GM19238 (cell line): ENCODE measurements around the gene SRD5A1.

ENCODE experiments used
- DNase-seq: peaks from one replicate; pipeline ENCODE4 v3.0.0; 2011; ENCODE audit warnings: low spot score; ENCODE audit not compliant: insufficient read length

SRD5A1 gene

DNA sequence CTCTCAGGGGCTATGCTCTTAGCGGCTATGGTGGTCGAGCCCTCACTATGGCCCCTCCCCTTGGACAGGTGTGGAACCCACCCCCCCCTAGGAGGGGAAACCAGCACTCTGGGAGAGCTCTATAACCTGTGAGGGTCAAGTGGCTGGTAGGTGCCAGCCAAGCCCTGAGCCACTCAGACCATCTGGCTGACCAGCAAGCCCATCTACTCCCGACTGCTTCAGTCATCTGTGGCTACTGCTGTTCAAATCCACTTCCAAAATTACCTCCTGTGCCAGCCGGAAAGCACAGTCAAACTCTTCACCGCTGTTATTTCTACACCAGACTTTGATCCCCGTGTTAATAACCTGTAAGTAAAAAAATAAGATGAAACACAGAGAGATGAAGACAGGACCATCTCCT is 28.9 kb upstream of the SRD5A1 start:
- DNase-seq: no peak

DNA sequence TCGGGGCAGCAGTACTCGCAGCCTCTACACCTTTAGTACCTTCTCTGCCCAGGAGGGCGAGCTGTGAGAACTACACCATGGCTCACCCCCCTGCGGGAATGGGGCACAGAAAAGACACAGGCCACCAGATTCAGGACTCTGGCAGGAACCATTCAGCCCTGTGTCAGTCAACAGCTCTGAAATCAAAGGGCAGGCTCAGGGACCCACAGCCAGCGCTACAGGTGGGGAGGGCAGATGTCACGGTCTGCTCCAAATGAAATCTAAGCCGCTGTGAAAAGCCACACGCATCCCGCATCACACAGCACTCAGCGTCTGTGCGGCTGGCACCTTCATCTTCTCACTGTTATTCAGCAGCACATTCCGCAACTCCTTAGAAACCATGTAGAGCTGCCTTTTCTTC is 28.3 kb upstream of the SRD5A1 start:
- DNase-seq: no peak

DNA sequence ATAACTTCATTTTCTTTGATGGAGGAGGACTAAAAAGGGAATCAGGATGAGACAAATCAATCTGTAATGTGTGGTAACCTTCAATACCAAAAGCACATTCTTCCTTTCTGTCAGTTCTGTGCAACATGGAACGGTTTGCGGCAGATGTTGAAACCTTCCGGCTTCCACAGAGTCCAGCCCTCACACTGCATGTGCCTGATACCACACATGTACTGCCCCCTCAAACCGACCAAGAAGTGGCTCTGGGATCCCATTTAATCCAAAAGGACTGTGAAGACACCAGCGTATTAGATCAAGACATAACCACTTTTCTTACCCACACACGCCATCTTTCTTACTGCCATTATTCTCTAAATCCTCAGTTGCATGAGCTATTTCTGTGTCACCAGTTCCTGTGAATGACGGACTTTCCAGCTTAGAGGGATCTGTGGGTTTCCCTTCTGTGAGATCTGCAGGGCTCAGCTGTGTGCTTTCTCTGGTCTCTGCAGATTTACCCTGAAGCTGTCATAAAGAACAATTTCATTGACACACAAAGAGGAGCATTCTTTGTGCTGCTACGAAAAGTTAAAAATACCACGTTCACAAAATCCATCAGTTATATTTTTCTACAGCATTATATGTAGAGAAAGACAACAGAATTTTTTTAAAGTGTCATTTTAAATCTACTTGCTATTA is 26.2 kb upstream of the SRD5A1 start:
- DNase-seq: no peak

DNA sequence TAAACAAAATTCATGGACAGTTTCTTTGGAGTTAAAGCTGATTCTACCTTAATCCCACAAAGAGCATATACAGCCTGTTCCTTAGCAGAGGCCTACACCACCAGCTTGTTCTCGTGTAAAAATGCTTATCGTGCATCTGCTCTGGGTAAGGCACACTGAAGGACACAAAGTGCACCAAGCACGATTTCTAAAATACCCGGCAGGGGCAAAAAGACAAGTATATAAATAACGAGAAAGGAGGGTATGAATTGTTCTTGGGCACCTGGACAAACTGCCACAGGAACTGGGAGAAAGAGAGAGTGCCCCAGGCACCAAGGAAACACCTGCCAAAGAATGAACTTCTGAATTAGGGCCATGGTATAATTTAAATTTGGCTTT is 25.7 kb upstream of the SRD5A1 start:
- no peak for DNase-seq

DNA sequence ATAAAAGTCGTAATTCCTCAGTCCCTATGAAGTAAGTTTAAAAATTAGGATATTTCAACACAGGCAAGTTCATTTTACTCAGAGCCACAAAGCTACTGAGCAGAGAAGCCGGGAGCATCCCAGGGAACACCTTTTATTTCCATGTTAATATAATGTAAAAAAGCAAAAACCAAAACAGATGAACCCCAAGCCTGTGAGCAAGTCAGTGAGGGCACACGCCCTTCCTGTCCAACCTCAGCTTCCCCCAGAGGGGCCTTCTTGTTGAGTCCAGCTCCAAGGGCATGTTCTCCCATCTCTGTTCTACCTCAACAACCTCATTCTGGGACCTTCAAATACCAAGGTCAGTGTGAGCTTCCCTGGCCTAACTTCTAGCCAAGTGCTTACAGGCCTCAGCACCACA is 25.2 kb upstream of the SRD5A1 start:
- no peak for DNase-seq

DNA sequence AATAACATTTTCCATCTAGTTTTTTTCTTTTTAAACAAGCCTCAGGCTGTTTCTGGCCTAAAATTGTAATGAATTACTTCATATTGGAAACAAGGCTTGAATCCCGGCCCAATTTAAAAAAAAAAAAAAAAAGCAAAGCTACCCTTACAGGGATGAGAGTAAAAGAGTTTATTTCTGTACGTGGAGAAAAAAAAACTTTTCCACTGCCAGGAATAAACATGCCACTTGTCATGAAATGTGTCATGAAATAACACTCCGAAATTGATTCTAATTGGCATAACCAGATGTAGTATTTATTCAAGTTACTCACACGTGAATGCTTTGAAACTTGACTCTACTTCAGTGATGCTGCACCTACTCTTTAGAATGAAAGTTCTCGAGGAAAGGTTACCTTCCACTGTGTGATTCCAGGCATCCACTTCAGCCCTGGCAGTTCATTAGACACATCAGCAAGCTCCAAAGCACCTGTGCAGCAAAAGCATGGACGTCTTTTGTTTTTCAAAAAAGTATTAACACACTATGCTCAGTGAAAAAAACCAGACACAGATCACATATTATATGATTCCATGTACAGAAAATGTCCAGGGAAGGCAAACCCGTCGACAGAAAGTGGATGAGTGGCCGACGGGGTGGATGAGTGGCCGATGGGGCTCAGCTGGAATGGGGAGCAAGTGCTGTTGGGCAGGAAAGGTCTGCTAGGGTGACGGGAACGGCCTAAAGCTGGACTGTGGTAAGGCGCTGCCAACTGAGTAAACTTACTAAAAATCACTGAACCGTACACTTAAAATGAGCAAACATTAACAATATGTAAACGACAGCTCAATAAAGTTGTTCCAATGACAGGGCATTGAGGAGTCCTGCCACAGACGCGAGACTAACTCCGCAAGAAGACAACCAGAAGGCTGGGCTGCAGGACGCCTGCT is 21.6 kb upstream of the SRD5A1 start:
- no peak for DNase-seq

DNA sequence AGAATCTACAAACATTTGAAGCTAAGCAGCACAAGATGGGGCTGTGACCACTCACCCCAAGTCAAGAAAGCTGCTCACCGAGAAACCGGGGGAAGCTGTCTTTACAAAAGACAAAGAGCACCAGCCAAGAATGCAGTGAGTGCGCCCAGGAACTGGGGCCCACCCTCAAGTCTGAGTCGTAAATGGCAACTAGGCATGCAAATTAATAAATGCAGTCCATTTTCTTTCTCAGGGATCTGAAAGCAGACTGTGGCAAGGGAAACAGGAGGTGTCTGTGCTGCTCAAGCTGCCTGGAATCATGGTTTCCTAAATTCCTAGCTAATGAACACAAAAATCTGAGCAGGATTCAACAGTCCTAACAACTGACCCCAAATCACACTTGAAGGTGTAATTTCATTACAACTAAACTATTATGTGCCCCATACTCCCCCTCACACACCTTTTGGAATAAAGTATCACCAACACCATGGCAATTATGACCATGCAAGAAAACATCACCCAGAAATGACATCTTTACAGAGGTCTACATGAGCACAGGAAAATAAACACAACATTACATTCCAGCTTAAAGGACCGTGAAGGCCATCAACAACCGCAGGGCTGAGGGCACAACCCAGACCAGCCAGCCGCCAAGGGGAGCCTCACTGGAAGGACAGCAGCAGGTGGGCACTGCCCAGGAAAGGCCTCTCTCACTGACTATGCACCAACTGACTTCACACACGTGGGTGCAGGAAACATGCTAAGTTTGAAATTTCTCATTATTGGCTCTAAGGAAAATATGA is 18.0 kb upstream of the SRD5A1 start:
- DNase-seq: no peak

DNA sequence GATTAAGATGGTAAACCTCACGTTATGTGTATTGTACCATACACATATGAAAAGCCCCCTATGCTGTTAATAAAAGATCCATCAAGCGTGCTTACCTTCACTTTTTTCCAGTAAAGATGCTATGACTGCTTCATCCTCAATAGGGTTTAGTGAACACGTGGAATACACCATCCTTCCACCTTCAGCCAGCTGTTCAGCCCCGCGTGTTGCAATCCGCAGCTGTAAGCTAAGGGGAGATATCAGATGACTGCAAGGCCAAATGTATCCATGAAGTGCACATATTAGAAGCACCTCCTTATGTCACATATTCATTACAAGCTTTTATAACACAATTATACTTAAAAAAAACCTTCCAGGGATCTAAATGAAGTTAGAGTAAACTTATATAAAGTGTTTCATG is 16.6 kb upstream of the SRD5A1 start:
- no peak for DNase-seq

DNA sequence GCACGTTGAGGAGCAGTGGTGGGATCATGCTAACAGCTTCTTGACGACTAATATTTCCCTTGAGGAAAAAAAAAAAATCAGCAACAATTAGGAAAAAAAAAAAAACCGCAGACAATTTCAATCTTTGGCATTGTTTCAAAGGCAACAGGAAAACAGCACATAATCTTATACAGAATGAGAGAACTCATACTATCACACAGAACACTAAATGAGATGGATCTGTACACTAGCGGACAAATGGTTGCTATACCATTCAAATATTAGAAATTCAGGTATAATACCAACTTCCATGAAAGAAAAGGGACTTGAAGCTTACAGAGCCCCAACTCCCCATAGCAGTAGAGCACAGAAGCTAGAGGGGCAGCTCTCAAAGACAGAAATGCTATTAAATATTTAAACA is 10.0 kb upstream of the SRD5A1 start:
- no peak for DNase-seq

DNA sequence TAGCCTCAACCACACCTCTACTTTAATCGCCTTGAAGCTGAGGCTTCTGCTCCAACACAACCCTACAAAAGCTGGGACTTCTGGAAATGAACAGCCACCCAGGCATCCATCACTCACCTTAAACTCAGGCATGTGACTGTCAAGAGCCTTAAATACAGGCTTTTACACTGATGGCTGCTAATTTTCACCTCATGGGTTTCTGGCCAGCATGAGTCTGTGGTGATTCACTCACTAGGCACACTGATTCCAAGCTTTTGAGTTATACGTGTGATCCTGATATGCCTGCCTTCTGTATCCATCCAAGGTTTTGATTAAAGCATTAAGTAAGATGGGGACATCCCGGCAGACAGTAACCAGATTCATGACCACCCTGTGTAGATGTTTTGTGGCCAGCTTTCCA is 9.3 kb upstream of the SRD5A1 start:
- no peak for DNase-seq

DNA sequence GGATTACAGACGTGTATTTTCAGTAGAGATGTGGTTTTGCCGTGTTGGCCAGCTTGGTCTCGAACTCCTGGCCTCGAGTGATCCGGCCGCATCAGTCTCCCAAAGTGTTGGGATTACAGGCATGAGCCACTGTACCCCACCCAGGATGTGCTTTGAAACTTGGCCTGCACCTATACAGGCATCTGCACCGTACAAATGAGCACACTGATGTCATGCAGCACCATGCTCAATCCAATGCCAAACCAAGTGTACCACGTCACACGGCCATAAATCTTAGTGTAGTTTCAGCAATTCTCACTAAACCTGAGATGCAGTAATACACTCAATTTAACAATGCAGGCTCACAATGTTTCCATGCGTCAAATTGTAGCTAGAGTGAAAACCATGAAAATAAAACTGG is 6.7 kb upstream of the SRD5A1 start:
- no peak for DNase-seq

DNA sequence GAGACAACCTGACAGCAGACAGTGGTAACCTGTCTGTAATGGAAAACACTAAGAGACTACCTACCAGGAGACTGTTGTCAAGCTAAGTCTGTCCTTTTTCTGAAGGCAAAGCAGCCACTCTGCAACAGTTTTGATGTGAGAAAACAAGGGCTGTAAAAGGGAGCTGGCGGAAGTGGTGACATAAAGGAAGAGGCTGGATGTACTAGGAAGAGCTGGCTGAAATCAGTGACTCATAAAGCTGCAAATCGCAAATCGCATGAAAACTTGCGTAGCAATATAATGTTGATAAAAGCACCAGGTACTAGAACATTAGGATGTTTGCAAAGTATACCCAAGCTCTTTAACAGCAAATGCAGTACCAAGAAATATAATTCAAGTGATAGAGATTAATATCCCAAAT is 1.8 kb upstream of the SRD5A1 start:
- DNase-seq: no peak

DNA sequence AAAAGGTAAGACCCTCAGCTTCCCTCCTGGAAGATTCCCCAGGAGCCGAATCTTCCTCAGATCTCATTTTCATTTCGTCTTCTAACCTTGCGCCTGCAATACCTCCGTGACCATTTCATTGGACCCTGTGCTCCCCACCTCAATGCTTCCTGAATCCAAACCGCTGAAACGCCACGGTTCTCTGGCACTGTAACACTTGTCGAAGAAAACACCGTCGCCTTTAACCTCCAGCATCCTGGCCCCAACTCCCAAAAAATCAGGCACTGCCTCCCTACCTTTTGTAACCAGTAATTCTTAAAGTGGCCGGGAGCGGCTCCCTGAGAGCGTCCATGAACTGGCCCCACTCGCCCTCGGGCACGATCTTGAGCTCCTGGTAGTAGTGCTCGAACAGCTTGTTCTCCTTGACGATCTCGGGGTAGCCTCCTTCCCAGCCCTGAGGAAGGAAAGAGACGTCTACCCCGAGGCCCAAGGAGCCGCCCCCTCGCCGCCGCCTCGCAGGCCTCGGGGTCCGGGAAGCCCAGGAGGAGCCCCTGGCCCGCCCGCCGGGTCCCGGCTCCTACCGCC is 834 bp upstream of the SRD5A1 start:
- no peak for DNase-seq

DNA sequence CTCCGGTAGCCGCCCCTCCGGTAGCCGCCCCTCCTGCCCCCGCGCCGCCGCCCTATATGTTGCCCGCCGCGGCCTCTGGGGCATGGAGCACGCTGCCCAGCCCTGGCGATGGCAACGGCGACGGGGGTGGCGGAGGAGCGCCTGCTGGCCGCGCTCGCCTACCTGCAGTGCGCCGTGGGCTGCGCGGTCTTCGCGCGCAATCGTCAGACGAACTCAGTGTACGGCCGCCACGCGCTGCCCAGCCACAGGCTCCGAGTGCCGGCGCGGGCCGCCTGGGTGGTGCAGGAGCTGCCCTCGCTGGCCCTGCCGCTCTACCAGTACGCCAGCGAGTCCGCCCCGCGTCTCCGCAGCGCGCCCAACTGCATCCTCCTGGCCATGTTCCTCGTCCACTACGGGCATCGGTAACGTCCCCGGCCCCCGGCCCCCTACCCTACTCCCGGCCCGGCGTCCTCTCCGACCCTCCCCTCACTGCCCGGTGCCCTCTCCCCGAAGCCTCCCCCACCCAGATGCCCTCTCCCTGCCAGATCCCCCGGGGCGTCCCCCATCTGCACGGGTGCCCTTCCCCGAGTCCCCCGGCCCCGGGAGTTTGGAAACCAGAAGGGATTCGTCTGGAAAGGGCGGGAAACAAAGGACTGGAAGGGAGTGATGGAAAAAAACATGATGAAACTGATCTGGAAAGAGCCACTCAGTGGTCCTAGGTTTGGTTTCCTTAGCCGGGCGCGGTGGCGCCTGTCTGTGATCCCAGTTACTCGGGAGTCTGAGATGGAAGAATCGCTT is 417 bp downstream of the SRD5A1 start:
- DNase-seq: no peak

DNA sequence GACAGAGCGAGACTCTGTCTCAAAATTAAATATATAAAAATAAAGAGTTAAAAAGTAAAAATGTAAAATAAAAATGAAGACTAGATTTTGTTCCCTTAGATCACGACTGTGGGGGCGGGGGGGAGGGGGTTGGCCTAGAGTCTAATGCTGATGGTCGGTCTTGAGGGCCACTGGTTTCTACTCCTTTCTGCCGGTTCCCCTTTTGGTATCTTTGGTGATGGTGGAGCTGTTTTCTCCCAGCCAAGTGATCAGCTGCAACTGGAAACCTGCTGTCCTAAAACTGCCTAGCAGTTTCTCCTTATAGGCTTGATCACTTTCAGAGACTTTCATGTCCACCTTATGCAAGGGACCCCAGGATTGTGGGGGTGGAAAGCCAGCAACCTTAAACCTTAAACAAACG is 1.1 kb downstream of the SRD5A1 start:
- peak; percentile 30 for DNase-seq

DNA sequence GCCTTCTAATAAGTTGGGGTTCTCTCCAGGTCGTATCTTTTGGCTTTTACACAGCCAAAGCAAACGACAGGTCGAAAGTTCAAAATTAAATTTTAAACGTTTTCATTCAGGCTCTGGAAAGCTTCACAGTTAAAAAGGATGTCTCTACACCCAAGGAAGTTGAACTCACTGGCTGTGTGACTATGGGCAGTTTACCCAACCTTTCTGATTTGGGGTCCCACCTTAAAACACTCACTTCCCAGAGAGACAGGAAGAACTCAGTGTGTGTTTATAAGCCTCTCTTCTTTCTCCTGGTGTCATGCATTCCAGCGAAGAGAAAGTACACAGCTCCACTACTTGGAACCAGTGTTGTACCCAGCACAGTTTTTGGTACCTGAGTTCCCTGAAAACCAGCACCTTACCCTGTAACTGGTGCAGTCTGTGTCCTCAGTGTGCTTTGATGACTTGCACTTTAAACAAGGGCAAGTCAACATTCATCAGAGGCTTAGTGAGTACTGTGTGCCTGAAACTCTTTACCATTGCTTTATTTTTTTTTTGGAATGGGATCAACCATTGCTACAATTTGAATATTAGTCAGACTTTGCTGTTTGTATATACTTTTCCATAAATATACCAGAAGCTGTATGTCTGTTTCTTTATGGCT is 1.7 kb downstream of the SRD5A1 start:
- no peak for DNase-seq

DNA sequence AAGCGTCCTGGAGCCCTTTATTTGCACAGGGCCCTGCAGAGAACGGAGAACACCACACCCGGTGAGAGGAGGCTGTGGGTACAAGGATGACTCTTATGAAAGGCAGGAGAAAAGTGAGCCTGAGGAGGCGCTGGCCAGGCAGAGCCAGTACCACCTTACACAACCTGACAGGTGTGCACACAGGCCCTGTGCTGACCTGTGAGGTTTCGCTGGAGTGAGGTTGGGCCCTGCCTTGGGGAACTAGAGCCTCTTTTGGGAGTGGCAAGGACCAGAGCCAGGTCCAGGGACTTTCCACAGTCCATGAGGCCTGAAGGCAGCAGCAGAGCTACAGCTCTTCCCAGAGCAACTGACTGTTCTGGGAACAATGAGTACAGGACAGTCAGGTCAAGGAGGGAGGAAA is 3.1 kb downstream of the SRD5A1 start:
- no peak for DNase-seq

DNA sequence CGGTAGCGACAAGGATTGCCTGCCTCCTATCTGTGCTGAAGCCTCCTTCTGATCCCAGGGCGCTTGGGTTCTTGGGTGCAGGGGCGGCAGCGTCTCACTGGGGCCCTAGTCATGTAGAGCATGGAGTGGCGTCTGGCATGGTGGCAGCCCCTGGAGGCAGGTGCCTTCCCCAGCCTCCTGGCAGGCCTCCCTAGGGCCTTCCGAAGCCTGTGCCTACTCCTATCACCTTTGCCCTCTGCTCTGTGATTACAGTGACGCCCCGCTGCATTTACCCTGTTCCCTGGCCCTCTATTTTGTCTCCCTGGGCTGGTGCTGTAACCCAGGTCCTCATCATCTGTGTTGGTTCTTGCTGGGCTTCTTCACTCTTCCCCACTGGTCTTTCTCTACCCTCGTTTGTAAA is 3.8 kb downstream of the SRD5A1 start:
- DNase-seq: no peak

DNA sequence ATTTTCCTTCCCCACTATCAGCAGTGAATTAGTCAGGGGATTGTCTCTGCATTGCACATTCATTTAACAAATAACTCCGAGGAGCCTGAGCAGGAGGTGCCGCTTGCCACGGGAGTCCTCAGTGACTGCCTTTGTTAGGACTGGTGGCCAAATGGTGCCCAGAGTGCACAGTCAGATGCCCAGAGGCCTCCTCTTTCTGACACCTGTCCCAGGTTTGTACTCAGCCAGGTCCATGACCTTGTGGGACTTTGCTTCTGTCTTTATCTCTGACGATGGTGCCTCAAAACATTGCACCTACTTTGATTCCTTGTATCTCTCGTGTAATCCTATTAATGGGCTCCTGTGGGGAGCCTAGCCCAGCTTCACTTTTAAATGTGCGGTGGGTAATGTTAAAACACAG is 4.3 kb downstream of the SRD5A1 start:
- no peak for DNase-seq

DNA sequence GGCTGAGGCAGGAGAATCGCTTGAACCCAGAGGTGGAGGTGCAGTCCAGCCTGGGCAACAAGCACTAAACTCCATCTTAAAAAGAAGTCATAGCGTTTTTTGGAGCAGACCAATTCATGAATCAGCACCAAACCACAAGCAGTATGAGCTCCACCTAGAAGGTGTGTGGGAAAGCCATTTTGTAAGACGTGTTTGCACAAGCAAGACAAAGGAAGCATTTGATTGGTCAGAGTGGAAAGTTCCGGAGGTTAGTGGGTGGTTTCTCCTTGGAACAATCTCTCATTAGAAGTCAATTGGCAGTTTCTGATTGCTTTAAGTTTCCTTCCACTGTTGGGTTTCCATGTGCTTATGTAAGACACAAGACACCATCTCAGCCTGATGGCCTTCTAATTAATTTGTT is 5.0 kb downstream of the SRD5A1 start:
- DNase-seq: no peak

DNA sequence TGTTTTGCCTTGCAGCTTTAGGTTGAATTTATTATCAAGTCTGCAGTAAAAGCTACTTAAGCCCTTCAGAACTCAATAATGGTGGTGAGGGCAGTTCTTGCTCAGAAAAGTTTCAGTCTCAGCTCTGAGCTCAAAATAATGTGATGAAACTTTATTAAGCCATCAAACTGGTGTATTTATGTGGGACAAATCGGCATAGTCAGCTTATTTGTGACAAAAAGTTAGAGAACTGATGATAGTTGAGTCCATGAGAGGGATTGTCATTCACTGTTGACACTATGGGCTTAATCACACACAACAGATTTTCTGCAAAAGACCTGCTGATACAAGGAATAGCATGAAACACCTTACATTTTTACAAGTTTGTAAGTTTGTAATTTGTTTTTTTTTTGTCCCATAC is 9.4 kb downstream of the SRD5A1 start:
- DNase-seq: no peak
